ENCODE results near the gene SF3A1.
A peak's percentile ranks its signal among the peaks of the same experiment; 100 is the strongest.
"Not testable (repeated sequence)": the region's sequence is repeated elsewhere in the genome, so short reads cannot be mapped to it uniquely, and the experiment has no call there.

Gene SF3A1

DNA sequence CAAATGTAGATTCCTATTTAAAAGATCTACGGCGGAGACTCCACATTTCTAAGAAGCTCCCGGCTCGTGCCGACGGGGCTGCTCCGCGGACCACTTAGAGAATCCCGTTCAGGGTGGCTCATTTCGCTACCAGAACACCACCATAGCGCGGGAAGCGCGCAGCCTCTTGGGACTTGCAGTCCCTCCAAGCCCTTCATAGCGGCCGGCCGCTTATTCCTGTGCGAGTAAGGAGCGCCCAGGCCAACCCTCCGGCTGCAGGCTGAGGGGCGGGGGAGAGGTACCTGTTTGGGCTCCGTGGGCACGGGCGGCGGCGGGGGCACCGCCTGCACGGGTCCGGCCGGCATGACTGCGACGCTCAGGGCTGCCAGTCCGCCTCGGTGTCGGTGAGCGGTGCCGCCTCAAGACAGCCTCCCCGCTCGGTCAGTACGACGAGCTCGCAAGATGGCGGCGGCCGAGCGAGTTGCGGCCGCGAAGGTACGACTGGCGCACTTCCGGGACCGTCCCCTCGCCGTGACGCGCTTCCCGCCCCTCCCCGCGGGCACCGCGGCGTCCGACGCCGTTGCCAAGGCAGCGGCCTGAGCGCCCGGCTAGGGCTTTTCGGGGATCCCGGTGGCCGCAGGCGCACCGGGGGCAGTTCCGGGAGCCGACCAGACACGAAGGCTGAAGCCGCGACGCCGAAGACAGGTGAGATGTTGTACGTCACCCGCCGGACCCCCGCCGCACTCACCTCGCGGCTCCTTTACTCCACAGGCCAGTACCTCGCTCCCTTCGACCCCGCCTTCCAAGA, at the start of gene SF3A1, which contains the start of gene CCDC157:
TSS of gene SF3A1 (minus strand) at position 446 of the 787 bp plus-strand sequence. CDS start at position 344, 102 bp downstream.
TSS of gene CCDC157 (plus strand) at position 559 of the 787 bp plus-strand sequence. CDS start 8,994 bp downstream, outside the sequence.
- Mint-ChIP-seq H3K4me3 (peak within 1 kb of the TSS; percentile 96), H3K36me3 (ENCODE audit: low read depth) (peaks cover 36% of the 10 kb centered on the region), H3K27ac (peak within 1 kb of the TSS; percentile 88), H3K27me3 (no peaks in the 10 kb centered on the region), H3K4me1 (ENCODE audit: low read depth) (peaks cover 48% of the 10 kb centered on the region), H3K9me3 (no peaks in the 10 kb centered on the region)

- Mint-ChIP-seq H3K27me3 (no peaks in the 10 kb centered on the region), H3K4me1 (ENCODE audit: low read depth) (peaks cover 14% of the 10 kb centered on the region), H3K4me3 (no peak overlapping the region), H3K27ac (no peak overlapping the region), H3K9me3 (no peaks in the 10 kb centered on the region), H3K36me3 (ENCODE audit: low read depth) (peaks cover 33% of the 10 kb centered on the region)
These were observed 49.7 kb upstream of the SF3A1 start for GRCh38 chr22:30406400-30406799.

DNA sequence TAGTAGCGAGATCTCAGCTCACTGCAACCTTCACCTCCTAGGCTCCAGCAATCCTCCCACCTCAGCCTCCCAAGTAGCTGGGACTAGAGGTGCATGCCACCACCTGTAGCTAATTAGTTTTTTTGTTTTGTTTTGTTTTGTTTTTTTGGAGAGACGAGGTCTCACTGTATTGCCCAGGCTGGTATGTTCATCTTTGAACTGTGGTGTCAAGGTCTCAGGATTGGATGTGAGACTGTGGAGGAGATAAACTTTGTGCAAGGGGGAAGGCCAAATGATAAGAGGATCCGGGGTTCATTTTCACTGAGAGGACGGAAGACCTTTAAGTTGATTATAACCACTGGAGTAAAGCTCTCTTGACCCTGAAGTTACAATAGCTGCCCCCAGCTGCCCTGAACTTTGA, 49.0 kb upstream of the SF3A1 start:
- H3K4me3 Mint-ChIP-seq, result no peak overlapping the region
- peaks cover 26% of the 10 kb centered on the region for H3K36me3 Mint-ChIP-seq (ENCODE audit: low read depth)
- peaks cover 14% of the 10 kb centered on the region for H3K4me1 Mint-ChIP-seq (ENCODE audit: low read depth)
- no peaks in the 10 kb centered on the region for H3K27me3 Mint-ChIP-seq
- no peaks in the 10 kb centered on the region for H3K9me3 Mint-ChIP-seq
- H3K27ac Mint-ChIP-seq, result no peak overlapping the region

GRCh38 chr22:30404307-30404706, 47.6 kb upstream of the SF3A1 start:
- Mint-ChIP-seq H3K4me1 (ENCODE audit: low read depth) (peaks cover 14% of the 10 kb centered on the region), H3K27ac (no peak overlapping the region), H3K4me3 (no peak overlapping the region), H3K27me3 (no peaks in the 10 kb centered on the region), H3K36me3 (ENCODE audit: low read depth) (peaks cover 16% of the 10 kb centered on the region), H3K9me3 (no peaks in the 10 kb centered on the region)

DNA sequence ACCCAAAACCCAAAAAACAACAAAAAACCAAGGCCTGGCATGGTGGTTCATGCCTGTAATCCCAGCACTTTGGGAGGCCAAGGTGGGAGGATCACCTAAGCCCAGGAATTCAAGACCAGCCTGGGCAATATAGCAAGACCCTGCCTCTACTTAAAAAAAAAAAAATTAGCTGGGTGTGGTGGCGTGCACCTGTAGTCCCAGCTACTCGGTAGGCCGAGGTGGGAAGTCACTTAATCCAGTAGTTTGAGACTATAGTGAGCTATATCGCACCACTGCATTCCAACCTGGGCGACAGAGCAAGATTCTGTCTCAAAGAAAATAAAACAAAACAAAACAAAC, 46.0 kb upstream of the SF3A1 start:
- not testable (repeated sequence) for H3K27ac Mint-ChIP-seq; H3K4me3 Mint-ChIP-seq; H3K36me3 Mint-ChIP-seq (ENCODE audit: low read depth); H3K9me3 Mint-ChIP-seq; H3K27me3 Mint-ChIP-seq
- peaks cover 21% of the 10 kb centered on the region for H3K4me1 Mint-ChIP-seq (ENCODE audit: low read depth)

DNA sequence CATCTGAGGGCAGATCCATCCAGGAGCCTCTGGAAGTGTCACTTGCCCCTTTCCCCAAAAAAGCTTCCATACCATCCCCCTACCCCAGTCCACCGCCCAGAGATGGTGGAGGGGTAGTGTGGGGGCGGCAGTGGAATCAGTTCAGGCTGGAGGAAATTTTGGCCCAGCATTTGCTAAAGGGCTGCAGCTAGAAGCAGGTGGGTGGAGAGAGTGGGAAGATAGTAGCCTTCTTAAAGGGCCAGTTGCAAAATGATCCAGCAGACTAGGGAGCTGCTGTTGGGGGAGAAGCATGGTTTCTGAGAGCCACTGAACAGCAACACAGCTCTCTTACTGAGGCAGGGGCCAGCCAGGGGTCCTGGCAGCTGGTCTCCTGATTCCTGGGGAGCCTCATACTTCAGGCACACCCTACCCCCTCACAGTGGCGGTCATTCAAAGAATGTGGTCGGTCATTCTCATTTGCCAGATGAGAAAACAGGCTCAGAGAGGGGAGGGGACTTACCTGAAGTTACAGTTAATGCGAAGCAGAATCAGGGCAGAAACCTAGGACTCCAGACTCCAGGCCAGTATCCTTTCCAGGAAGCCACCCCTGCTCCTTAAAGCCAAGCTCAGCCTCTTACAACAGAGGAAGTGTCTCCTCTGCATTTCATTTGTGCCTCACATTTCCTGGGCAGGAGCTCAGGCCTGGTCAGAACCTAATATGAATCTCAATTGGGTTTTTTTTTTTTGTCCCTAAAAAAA, 45.5 kb upstream of the SF3A1 start:
- Mint-ChIP-seq H3K4me1 (ENCODE audit: low read depth) (peaks cover 21% of the 10 kb centered on the region), H3K36me3 (ENCODE audit: low read depth) (peaks cover 9% of the 10 kb centered on the region), H3K27me3 (no peaks in the 10 kb centered on the region), H3K4me3 (no peak overlapping the region), H3K9me3 (no peaks in the 10 kb centered on the region), H3K27ac (no peak overlapping the region)

DNA sequence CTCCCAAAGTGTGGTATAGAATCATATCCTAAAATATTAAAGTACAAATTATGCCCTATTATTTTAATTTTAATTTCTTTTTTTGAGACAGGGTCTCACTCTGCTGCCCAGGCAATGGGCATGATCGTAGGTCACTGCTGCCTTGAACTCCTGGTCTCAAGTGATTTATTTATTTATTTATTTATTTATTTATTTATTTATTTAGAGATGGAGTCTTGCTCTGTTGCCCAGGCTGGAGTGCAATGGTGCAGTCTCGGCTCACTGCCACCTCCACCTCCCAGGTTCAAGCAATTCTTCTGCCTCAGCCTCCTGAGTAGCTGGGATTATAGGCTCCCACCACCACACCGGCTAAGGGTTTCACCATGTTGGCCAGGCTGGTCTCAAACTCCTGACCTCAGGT, 44.3 kb upstream of the SF3A1 start:
- not testable (repeated sequence) for H3K27me3 Mint-ChIP-seq; H3K4me3 Mint-ChIP-seq; H3K36me3 Mint-ChIP-seq (ENCODE audit: low read depth); H3K9me3 Mint-ChIP-seq; H3K27ac Mint-ChIP-seq
- H3K4me1 Mint-ChIP-seq (ENCODE audit: low read depth), result peaks cover 31% of the 10 kb centered on the region

DNA sequence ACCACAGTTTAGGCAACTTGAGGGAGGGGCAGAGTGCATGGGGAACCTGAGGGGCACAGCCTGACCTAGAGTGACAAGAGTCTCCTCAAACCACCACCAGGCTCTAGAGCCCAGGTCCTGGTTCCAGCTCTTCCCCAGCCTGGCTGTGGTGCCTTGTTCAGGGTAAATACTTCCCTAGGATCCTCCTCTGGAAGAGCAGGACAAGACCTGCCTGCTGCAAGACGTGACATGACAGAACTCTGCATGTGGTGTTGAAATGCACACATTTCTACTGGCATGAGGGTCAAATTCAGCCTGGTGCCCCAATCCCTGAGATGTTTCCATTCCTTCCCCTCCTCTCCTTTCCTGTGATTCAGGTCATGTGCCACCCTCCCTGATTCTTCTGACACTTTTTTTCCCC, 43.5 kb upstream of the SF3A1 start:
- Mint-ChIP-seq H3K4me1 (ENCODE audit: low read depth) (peaks cover 36% of the 10 kb centered on the region), H3K4me3 (no peak overlapping the region)

GRCh38 chr22:30399718-30400117, 43.0 kb upstream of the SF3A1 start:
- Mint-ChIP-seq H3K27ac (no peak overlapping the region), H3K4me1 (ENCODE audit: low read depth) (peaks cover 36% of the 10 kb centered on the region), H3K36me3 (ENCODE audit: low read depth) (no peaks in the 10 kb centered on the region), H3K4me3 (no peak overlapping the region), H3K27me3 (no peaks in the 10 kb centered on the region), H3K9me3 (no peaks in the 10 kb centered on the region)

More for the DNA sequence above, 43.5 kb upstream of the SF3A1 start:
- H3K27me3 Mint-ChIP-seq, result no peaks in the 10 kb centered on the region
- H3K36me3 Mint-ChIP-seq (ENCODE audit: low read depth), result no peaks in the 10 kb centered on the region
- H3K27ac Mint-ChIP-seq, result no peak overlapping the region
- no peaks in the 10 kb centered on the region for H3K9me3 Mint-ChIP-seq

DNA sequence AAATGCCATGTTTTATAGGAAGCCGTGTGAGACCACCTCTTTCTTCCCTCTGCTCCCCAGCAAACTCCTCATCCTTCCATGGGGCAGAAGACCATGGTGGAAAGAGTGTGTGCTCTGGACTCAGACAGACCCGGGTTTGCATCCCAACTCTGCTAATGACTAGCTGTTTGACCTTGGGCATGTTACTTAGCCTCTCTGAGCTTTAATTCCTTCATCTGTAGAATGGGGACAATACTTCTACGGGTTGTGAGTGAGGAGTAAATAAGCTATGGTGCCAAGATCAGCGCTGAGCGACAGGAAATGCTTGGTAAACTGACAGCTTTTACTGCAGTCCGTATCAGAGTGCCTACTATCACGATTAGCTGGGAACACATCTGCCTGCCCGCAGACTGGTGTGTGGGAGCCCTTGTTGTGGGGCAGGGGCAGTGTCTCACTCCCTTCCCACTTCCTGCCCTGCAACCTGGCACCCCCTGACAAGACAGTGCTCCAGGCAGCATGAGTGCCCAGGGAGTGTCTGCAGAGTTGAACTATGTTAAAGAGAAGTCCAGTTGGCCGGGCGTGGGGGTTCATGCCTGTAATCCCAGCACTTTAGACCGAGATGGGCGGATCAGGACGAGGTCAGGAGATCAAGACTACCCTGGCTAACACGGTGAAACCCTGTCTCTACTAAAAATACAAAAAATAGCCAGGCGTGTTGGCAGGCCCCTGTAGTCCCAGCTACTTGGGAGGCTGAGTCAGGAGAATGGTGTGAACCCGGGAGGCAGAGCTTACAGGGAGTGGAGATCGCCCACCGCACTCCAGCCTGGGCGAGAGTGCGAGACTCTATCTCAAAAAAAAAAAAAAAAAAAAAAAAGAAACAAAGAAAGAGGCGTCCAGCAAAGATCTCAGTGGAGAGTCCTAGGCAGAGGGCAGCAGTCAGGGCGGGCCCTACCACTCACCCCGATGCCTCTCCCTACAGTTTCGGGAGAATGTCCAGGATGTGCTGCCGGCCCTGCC, 42.3 kb upstream of the SF3A1 start:
- H3K4me1 Mint-ChIP-seq (ENCODE audit: low read depth), result peaks cover 36% of the 10 kb centered on the region
- peak overlapping the region; percentile 86 for H3K4me3 Mint-ChIP-seq
- no peaks in the 10 kb centered on the region for H3K36me3 Mint-ChIP-seq (ENCODE audit: low read depth)
- H3K27me3 Mint-ChIP-seq, result no peaks in the 10 kb centered on the region
- no peak overlapping the region for H3K27ac Mint-ChIP-seq
- no peaks in the 10 kb centered on the region for H3K9me3 Mint-ChIP-seq

GRCh38 chr22:30397656-30398635, 41.3 kb upstream of the SF3A1 start:
- Mint-ChIP-seq H3K9me3 (no peaks in the 10 kb centered on the region), H3K4me3 (peak overlapping the region; percentile 86), H3K27ac (peak overlapping the region; percentile 31), H3K27me3 (no peaks in the 10 kb centered on the region), H3K36me3 (ENCODE audit: low read depth) (no peaks in the 10 kb centered on the region), H3K4me1 (ENCODE audit: low read depth) (peaks cover 41% of the 10 kb centered on the region)

DNA sequence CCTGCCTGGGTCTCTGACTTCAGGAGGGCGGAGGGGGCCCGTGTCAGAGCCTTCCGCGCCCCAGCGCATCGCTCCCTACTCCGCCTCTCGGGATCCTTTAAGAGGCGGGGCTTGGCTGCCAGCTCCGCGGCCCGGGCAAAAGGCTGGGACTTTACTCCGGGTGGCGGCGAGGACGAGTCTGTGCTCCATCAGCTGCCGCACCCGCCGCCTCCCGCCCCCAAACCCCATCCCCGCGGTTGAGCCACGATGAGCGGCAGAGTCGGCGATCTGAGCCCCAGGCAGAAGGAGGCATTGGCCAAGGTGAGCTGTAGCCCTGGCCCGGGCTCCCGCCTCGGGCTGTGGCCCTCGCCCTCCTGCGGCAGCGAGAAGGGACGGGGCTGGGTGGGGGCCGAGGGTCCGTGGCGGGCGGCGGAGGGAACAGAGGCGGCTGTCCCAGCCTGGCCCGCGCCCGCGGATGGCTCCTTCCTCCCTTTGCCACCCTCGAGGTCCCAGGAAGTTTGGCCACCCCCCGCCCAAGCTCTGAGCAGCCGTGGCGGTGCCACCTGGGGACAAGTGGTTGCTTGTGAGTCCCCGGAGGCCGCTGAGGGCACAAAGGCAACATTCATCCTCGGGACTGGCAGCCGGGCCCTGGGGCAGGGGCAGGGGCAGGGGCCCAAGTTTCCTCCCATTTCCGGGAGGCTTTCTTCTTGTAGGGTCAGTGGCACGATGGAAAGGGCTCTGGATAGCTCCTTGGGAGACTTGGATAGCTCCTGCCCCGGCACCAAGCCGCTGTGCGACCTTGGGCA, 40.4 kb upstream of the SF3A1 start, which contains the start of gene SEC14L2:
TSS of gene SEC14L2 (plus strand) at position 148 of the 785 bp plus-strand sequence. CDS start at position 247, 99 bp downstream.
- Mint-ChIP-seq H3K4me1 (ENCODE audit: low read depth) (peaks cover 47% of the 10 kb centered on the region), H3K27me3 (no peaks in the 10 kb centered on the region)

GRCh38 chr22:30393885-30394284, 37.2 kb upstream of the SF3A1 start:
- no peaks in the 10 kb centered on the region for H3K27me3 Mint-ChIP-seq
- H3K36me3 Mint-ChIP-seq (ENCODE audit: low read depth), result no peaks in the 10 kb centered on the region
- H3K4me1 Mint-ChIP-seq (ENCODE audit: low read depth), result peaks cover 63% of the 10 kb centered on the region
- H3K9me3 Mint-ChIP-seq, result no peaks in the 10 kb centered on the region
- no peak overlapping the region for H3K4me3 Mint-ChIP-seq
- no peak overlapping the region for H3K27ac Mint-ChIP-seq

More for the DNA sequence above, 40.4 kb upstream of the SF3A1 start, which contains the start of gene SEC14L2:
- Mint-ChIP-seq H3K36me3 (ENCODE audit: low read depth) (no peaks in the 10 kb centered on the region), H3K9me3 (no peaks in the 10 kb centered on the region), H3K4me3 (peak within 1 kb of the TSS; percentile 86), H3K27ac (peak within 1 kb of the TSS; percentile 76)
